ENCODE measurements around the gene CYP26C1. TPM values are rescaled to one million over a fixed set of nuclear protein-coding genes. Genes with fewer than 3 reads are reported as not detected.

The CYP26C1 gene
- total RNA-seq, 1 experiment from 2014 or later = 0.23 TPM

GRCh38 chr10:93064874-93065660 lies 4.5 kb downstream of the CYP26C1 start:
- no peak for DNase-seq (ENCODE audit: low spot score)

- no peak for DNase-seq (ENCODE audit: low spot score)
Measured at GRCh38 chr10:93065675-93066543, 5.3 kb downstream of the CYP26C1 start.

GRCh38 chr10:93066544-93066913 lies 5.9 kb downstream of the CYP26C1 start:
- no peak for DNase-seq (ENCODE audit: low spot score)

GRCh38 chr10:93067443-93068365 lies 7.1 kb downstream of the CYP26C1 start:
- no peak for DNase-seq (ENCODE audit: low spot score)

GRCh38 chr10:93068411-93069244 lies 8.0 kb downstream of the CYP26C1 start:
- DNase-seq (ENCODE audit: low spot score) = no peak

- no peak for DNase-seq (ENCODE audit: low spot score)
Measured at GRCh38 chr10:93069245-93069561, 8.6 kb downstream of the CYP26C1 start.

GRCh38 chr10:93070378-93071176 lies 10.0 kb downstream of the CYP26C1 start:
- no peak for DNase-seq (ENCODE audit: low spot score)

- DNase-seq (ENCODE audit: low spot score) = no peak
Measured at GRCh38 chr10:93071177-93071472, 10.5 kb downstream of the CYP26C1 start.

- peak; percentile 67 for DNase-seq (ENCODE audit: low spot score)
Measured at GRCh38 chr10:93071674-93072224, 11.2 kb downstream of the CYP26C1 start.

GRCh38 chr10:93072225-93072712 lies 11.7 kb downstream of the CYP26C1 start:
- DNase-seq (ENCODE audit: low spot score) = peak; percentile 60

- DNase-seq (ENCODE audit: low spot score) = peak; percentile 14
Measured at GRCh38 chr10:93072713-93073538, 12.3 kb downstream of the CYP26C1 start.

GRCh38 chr10:93073539-93074146 lies 13.0 kb downstream of the CYP26C1 start, which contains the start of gene CYP26A1:
Gene CYP26A1 (plus strand): TSS chr10:93073893. CDS start chr10:93073935, 42 bp downstream.
- DNase-seq (ENCODE audit: low spot score) = peak; percentile 21

GRCh38 chr10:93074147-93074596 lies 13.6 kb downstream of the CYP26C1 start:
- DNase-seq (ENCODE audit: low spot score) = no peak

GRCh38 chr10:93074597-93075368 lies 14.2 kb downstream of the CYP26C1 start:
- no peak for DNase-seq (ENCODE audit: low spot score)

GRCh38 chr10:93075369-93076221 lies 15.0 kb downstream of the CYP26C1 start:
- DNase-seq (ENCODE audit: low spot score) = no peak

- no peak for DNase-seq (ENCODE audit: low spot score)
Measured at GRCh38 chr10:93076871-93077270, 16.3 kb downstream of the CYP26C1 start.

Data from HT-29 (cell line).